CD8-positive, alpha-beta memory T cell (primary cell): ENCODE results near the gene ALX4. TPM values are rescaled to one million over a fixed set of nuclear protein-coding genes. Genes with fewer than 3 reads are reported as not detected.

Source experiments
- CTCF ChIA-PET: fragments of 350-600 bp; sonication (Branson Sonifier 250); formaldehyde crosslinking; loops from one replicate; lab custom pipeline; 2021; ENCODE audit warnings: antibody characterized with exemption; lab: Charles Lee
- POLR2A ChIA-PET: fragments of 350-600 bp; sonication (Branson Sonifier 250); formaldehyde crosslinking; loops from one replicate; lab custom pipeline; 2021; ENCODE audit warnings: antibody characterized with exemption; lab: Charles Lee
- DNase-seq, 5 donors: peaks; one replicate each; pipeline versions ENCODE4 v3.0.0 to v3.0.0-alpha.2; 2020 to 2022; ENCODE audit warnings: mixed read lengths in 1 of 5
- H3K27ac ChIP-seq: one replicate; pipeline ENCODE4 v1.7.0; 2013; ENCODE audit warnings: low read depth, mild to moderate bottlenecking, low read length, moderate library complexity
- H3K27me3 ChIP-seq: 2 replicates; pipeline ENCODE4 v1.7.0; 2013; ENCODE audit warnings: low read length, mild to moderate bottlenecking; ENCODE audit not compliant: insufficient read depth, poor library complexity, severe bottlenecking
- H3K36me3 ChIP-seq: 2 replicates; pipeline ENCODE4 v1.7.0; 2013; ENCODE audit warnings: mild to moderate bottlenecking, low read length, moderate library complexity; ENCODE audit not compliant: insufficient read depth
- H3K4me1 ChIP-seq: 2 replicates; pipeline ENCODE4 v1.7.0; 2013; ENCODE audit warnings: mild to moderate bottlenecking, low read length, moderate library complexity; ENCODE audit not compliant: insufficient read depth
- H3K4me3 ChIP-seq: 2 replicates; pipeline ENCODE4 v1.7.0; 2013; ENCODE audit warnings: mild to moderate bottlenecking, low read length
- H3K9me3 ChIP-seq: 2 replicates; pipeline ENCODE4 v1.7.0; 2013; ENCODE audit warnings: mild to moderate bottlenecking, low read length
- H3K27ac Mint-ChIP-seq, 8 donors: one replicate each; pipeline ENCODE4 v1.8.0; 2020 to 2021; ENCODE audit warnings: mixed read lengths in 8 of 8, mild to moderate bottlenecking in 6 of 8, inconsistent platforms in 3 of 8, moderate library complexity in 3 of 8
- H3K27me3 Mint-ChIP-seq, 2 donors: one replicate each; pipeline ENCODE4 v1.8.0; 2020 to 2021; ENCODE audit warnings: mixed read lengths in 2 of 2, mild to moderate bottlenecking in 1 of 2, moderate library complexity in 1 of 2
- H3K36me3 Mint-ChIP-seq, 3 donors: one replicate each; pipeline ENCODE4 v1.8.0; 2020 to 2021; ENCODE audit warnings: mixed read lengths in 3 of 3, inconsistent platforms in 1 of 3, mild to moderate bottlenecking in 1 of 3
- H3K4me1 Mint-ChIP-seq, 3 donors: one replicate each; pipeline ENCODE4 v1.8.0; 2020 to 2021; ENCODE audit warnings: mixed read lengths in 3 of 3, inconsistent platforms in 1 of 3, mild to moderate bottlenecking in 1 of 3
- H3K4me3 Mint-ChIP-seq, 7 donors: one replicate each; pipeline ENCODE4 v1.8.0; 2020 to 2021; ENCODE audit warnings: mixed read lengths in 7 of 7, mild to moderate bottlenecking in 6 of 7, moderate library complexity in 4 of 7, inconsistent platforms in 2 of 7
- H3K9me3 Mint-ChIP-seq, 5 donors: one replicate each; pipeline ENCODE4 v1.8.0; 2020 to 2022; ENCODE audit warnings: mixed read lengths in 5 of 5, mild to moderate bottlenecking in 3 of 5, moderate library complexity in 2 of 5, inconsistent platforms in 1 of 5
- polyA plus RNA-seq: library from polyadenylated mRNA; unstranded; fragments of 300-500 nt; fragmentation: Illumina TruSeq; gene quantifications from one replicate; pipeline ENCODE4 v1.2.3, GENCODE V29; 2021
- total RNA-seq, 2 experiments: library from RNA; stranded (reverse); gene quantifications; one replicate each; pipeline ENCODE4 v1.2.3, GENCODE V29; 2021

Gene ALX4
- total and polyA plus RNA-seq, 3 experiments from 2014 or later, result not detected

GRCh38 chr11:44310463-44311272 lies 729 bp upstream of the ALX4 start:
- no peak for DNase-seq
- POLR2A ChIA-PET, result no interaction called here
- Histone ChIP-seq H3K9me3 (no peaks in the 10 kb centered on the region), H3K27ac (no peak overlapping the region), H3K4me1 (no peaks in the 10 kb centered on the region), H3K27me3 (peaks cover 43% of the 10 kb centered on the region), H3K36me3 (no peaks in the 10 kb centered on the region), H3K4me3 (no peak overlapping the region)
- Mint-ChIP-seq H3K36me3 (peaks cover 0 to 2% (median 0%) of the 10 kb centered on the region in 3 donors), H3K27ac (no peak overlapping the region), H3K27me3 (peaks cover 76 to 80% of the 10 kb centered on the region in 2 donors), H3K9me3 (peaks cover 0 to 2% (median 1%) of the 10 kb centered on the region in 5 donors), H3K4me1 (peaks cover 16 to 38% (median 16%) of the 10 kb centered on the region in 3 donors), H3K4me3 (peak overlapping the region in 4 of 7 donors; percentile 47 to 73 (median 62))
- CTCF ChIA-PET, result no interaction called here

GRCh38 chr11:44310206-44310462 lies 195 bp upstream of the ALX4 start:
- peaks cover 0 to 2% (median 0%) of the 10 kb centered on the region in 3 donors for H3K36me3 Mint-ChIP-seq
- CTCF ChIA-PET, result no interaction called here
- Histone ChIP-seq H3K27me3 (peaks cover 48% of the 10 kb centered on the region), H3K36me3 (no peaks in the 10 kb centered on the region), H3K4me3 (no peak overlapping the region), H3K27ac (no peak overlapping the region), H3K9me3 (no peaks in the 10 kb centered on the region), H3K4me1 (peaks cover 3% of the 10 kb centered on the region)
- no peak overlapping the region for H3K27ac Mint-ChIP-seq
- peaks cover 76 to 80% of the 10 kb centered on the region in 2 donors for H3K27me3 Mint-ChIP-seq
- H3K4me1 Mint-ChIP-seq, result peaks cover 17 to 39% (median 18%) of the 10 kb centered on the region in 3 donors
- POLR2A ChIA-PET, result no interaction called here
- H3K4me3 Mint-ChIP-seq, result peak overlapping the region in 1 of 7 donors; percentile 73
- peaks cover 0 to 2% (median 1%) of the 10 kb centered on the region in 5 donors for H3K9me3 Mint-ChIP-seq
- no peak for DNase-seq

- ChIA-PET POLR2A (no interaction called here), CTCF (no interaction called here)
- H3K4me3 Mint-ChIP-seq, result peak overlapping the region in 4 of 7 donors; percentile 45 to 55 (median 54)
- peaks cover 14% of the 10 kb centered on the region for H3K4me1 ChIP-seq
- H3K4me1 Mint-ChIP-seq, result peaks cover 24 to 51% (median 27%) of the 10 kb centered on the region in 3 donors
- H3K36me3 ChIP-seq, result no peaks in the 10 kb centered on the region
- H3K36me3 Mint-ChIP-seq, result peaks cover 0 to 2% (median 0%) of the 10 kb centered on the region in 3 donors
- peaks cover 0 to 6% (median 0%) of the 10 kb centered on the region in 5 donors for H3K9me3 Mint-ChIP-seq
- peaks cover 75 to 80% of the 10 kb centered on the region in 2 donors for H3K27me3 Mint-ChIP-seq
- no peak for DNase-seq
- H3K27ac ChIP-seq, result no peak overlapping the region
- no peaks in the 10 kb centered on the region for H3K9me3 ChIP-seq
- no peak overlapping the region for H3K27ac Mint-ChIP-seq
- H3K4me3 ChIP-seq, result no peak overlapping the region
- H3K27me3 ChIP-seq, result peaks cover 49% of the 10 kb centered on the region
These were observed 939 bp downstream of the ALX4 start for GRCh38 chr11:44308923-44309477.

- peaks cover 0 to 6% (median 0%) of the 10 kb centered on the region in 5 donors for H3K9me3 Mint-ChIP-seq
- H3K4me1 Mint-ChIP-seq, result peaks cover 27 to 54% (median 28%) of the 10 kb centered on the region in 3 donors
- H3K9me3 ChIP-seq, result no peaks in the 10 kb centered on the region
- H3K4me1 ChIP-seq, result peaks cover 16% of the 10 kb centered on the region
- peak overlapping the region in 5 of 7 donors; percentile 26 to 89 (median 44) for H3K4me3 Mint-ChIP-seq
- H3K27me3 ChIP-seq, result peaks cover 44% of the 10 kb centered on the region
- ChIA-PET CTCF (no interaction called here), POLR2A (no interaction called here)
- peaks cover 0 to 2% (median 0%) of the 10 kb centered on the region in 3 donors for H3K36me3 Mint-ChIP-seq
- DNase-seq, result no peak
- no peak overlapping the region for H3K27ac Mint-ChIP-seq
- H3K27me3 Mint-ChIP-seq, result peaks cover 76 to 81% of the 10 kb centered on the region in 2 donors
- no peaks in the 10 kb centered on the region for H3K36me3 ChIP-seq
- no peak overlapping the region for H3K27ac ChIP-seq
- H3K4me3 ChIP-seq, result no peak overlapping the region
These were observed 1.6 kb downstream of the ALX4 start for GRCh38 chr11:44308256-44308922.

- Histone ChIP-seq H3K27ac (no peak overlapping the region), H3K27me3 (peaks cover 44% of the 10 kb centered on the region), H3K4me1 (peaks cover 16% of the 10 kb centered on the region), H3K36me3 (no peaks in the 10 kb centered on the region), H3K9me3 (no peaks in the 10 kb centered on the region), H3K4me3 (no peak overlapping the region)
- peaks cover 27 to 57% (median 28%) of the 10 kb centered on the region in 3 donors for H3K4me1 Mint-ChIP-seq
- no peak overlapping the region for H3K27ac Mint-ChIP-seq
- peak overlapping the region in 6 of 7 donors; percentile 2 to 89 (median 49) for H3K4me3 Mint-ChIP-seq
- H3K36me3 Mint-ChIP-seq, result peaks cover 0 to 2% (median 0%) of the 10 kb centered on the region in 3 donors
- no peak for DNase-seq
- ChIA-PET POLR2A (no interaction called here), CTCF (interaction anchor here (0.8 kb wide), 1 partner anchor 36 kb away, joined by 3 read pairs; no protein-coding TSS in a partner anchor)
- H3K27me3 Mint-ChIP-seq, result peaks cover 76 to 82% of the 10 kb centered on the region in 2 donors
- H3K9me3 Mint-ChIP-seq, result peaks cover 0 to 6% (median 0%) of the 10 kb centered on the region in 5 donors
These were observed 2.4 kb downstream of the ALX4 start for GRCh38 chr11:44307340-44308099.

- H3K4me3 ChIP-seq, result no peak overlapping the region
- H3K27me3 ChIP-seq, result peaks cover 39% of the 10 kb centered on the region
- H3K9me3 Mint-ChIP-seq, result peaks cover 0 to 6% (median 0%) of the 10 kb centered on the region in 5 donors
- peaks cover 0 to 2% (median 0%) of the 10 kb centered on the region in 3 donors for H3K36me3 Mint-ChIP-seq
- H3K9me3 ChIP-seq, result no peaks in the 10 kb centered on the region
- no peak for DNase-seq
- POLR2A ChIA-PET, result no interaction called here
- H3K27me3 Mint-ChIP-seq, result peaks cover 75 to 82% of the 10 kb centered on the region in 2 donors
- peaks cover 16% of the 10 kb centered on the region for H3K4me1 ChIP-seq
- H3K36me3 ChIP-seq, result no peaks in the 10 kb centered on the region
- CTCF ChIA-PET, result interaction anchor here (0.8 kb wide), 1 partner anchor 35 kb away, joined by 3 read pairs; no protein-coding TSS in a partner anchor
- peaks cover 27 to 57% (median 28%) of the 10 kb centered on the region in 3 donors for H3K4me1 Mint-ChIP-seq
- H3K27ac ChIP-seq, result no peak overlapping the region
- peak overlapping the region in 1 of 8 donors; percentile 25 for H3K27ac Mint-ChIP-seq
- peak overlapping the region; percentile 67 to 93 (median 84) for H3K4me3 Mint-ChIP-seq
These were observed 3.1 kb downstream of the ALX4 start for GRCh38 chr11:44306918-44307244.

- Mint-ChIP-seq H3K4me3 (peak overlapping the region; percentile 81 to 93 (median 85)), H3K36me3 (peaks cover 0 to 2% (median 0%) of the 10 kb centered on the region in 3 donors), H3K4me1 (peaks cover 27 to 57% (median 28%) of the 10 kb centered on the region in 3 donors), H3K27me3 (peaks cover 74 to 81% of the 10 kb centered on the region in 2 donors), H3K9me3 (peaks cover 0 to 6% (median 0%) of the 10 kb centered on the region in 5 donors), H3K27ac (peak overlapping the region in 3 of 8 donors; percentile 25 to 60 (median 51))
- ChIA-PET CTCF (no interaction called here), POLR2A (no interaction called here)
- Histone ChIP-seq H3K27me3 (peaks cover 38% of the 10 kb centered on the region), H3K4me3 (peak overlapping the region; percentile 59), H3K4me1 (peaks cover 16% of the 10 kb centered on the region), H3K36me3 (no peaks in the 10 kb centered on the region), H3K9me3 (no peaks in the 10 kb centered on the region), H3K27ac (no peak overlapping the region)
- DNase-seq, result no peak
These were observed 3.7 kb downstream of the ALX4 start for GRCh38 chr11:44306052-44306917.
